ENCODE measurements around the gene TAF1B.

GRCh38 chr2:9897331-9897737 lies 54.1 kb downstream of the TAF1B start:
- TF ChIP-seq CTCF (IDR thresholded peaks at IDR 0.05; ENCODE audit: extremely low read depth in 1 of 2, insufficient read depth in 1 of 2, low read depth in 1 of 2, low read length in 2 of 2): no peak
- TF ChIP-seq POLR2AphosphoS5 (IDR thresholded peaks at IDR 0.05; ENCODE audit: insufficient read depth, low read depth, low read length): no peak
- TF ChIP-seq JUN (IDR thresholded peaks at IDR 0.05; ENCODE audit: borderline replicate concordance, insufficient read depth, insufficient read length, low read depth): no peak
- no peak for TF ChIP-seq EZH2 (IDR thresholded peaks at IDR 0.05; ENCODE audit: borderline replicate concordance, low read depth, low read length, severe bottlenecking)
- no peak for TF ChIP-seq POLR2A (IDR thresholded peaks at IDR 0.05; ENCODE audit: low read depth, low read length)
- TF ChIP-seq, protein P1, sequence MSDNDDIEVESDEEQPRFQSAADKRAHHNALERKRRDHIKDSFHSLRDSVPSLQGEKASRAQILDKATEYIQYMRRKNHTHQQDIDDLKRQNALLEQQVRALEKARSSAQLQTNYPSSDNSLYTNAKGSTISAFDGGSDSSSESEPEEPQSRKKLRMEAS (IDR thresholded peaks at IDR 0.05; ENCODE audit: insufficient read depth, insufficient read length): no peak
- no peak for TF ChIP-seq GATA2 (IDR thresholded peaks at IDR 0.05; ENCODE audit: insufficient read depth, insufficient read length, low read depth, low read length)
- TF ChIP-seq MYC (IDR thresholded peaks at IDR 0.05; ENCODE audit: low read depth, low read length): no peak

Data from endothelial cell of umbilical vein (primary cell).